ENCODE data around the gene R3HDM4. TPM values are rescaled to one million over a fixed set of nuclear protein-coding genes. Genes with fewer than 3 reads are reported as not detected.
A peak's percentile ranks its signal among the peaks of the same experiment; 100 is the strongest.

Gene R3HDM4
- total RNA-seq, 1 experiment from 2014 or later, result 57.7 TPM

- H3K4me1 Mint-ChIP-seq (ENCODE audit: low read depth, unreplicated experiment), result no peaks in the 10 kb centered on the region
- peaks cover 37% of the 10 kb centered on the region for H3K36me3 Mint-ChIP-seq (ENCODE audit: insufficient read depth, unreplicated experiment)
- peak within 1 kb of the TSS; percentile 54 for H3K4me3 Mint-ChIP-seq (ENCODE audit: unreplicated experiment)
- H3K27me3 Mint-ChIP-seq (ENCODE audit: insufficient read depth, unreplicated experiment), result no peaks in the 10 kb centered on the region
- no peak within 1 kb of the TSS for H3K27ac Mint-ChIP-seq (ENCODE audit: unreplicated experiment)
- peak within 1 kb of the TSS; percentile 35 for H3K4me3 ChIP-seq (ENCODE audit: low read depth, low read length)
- intact Hi-C loops (cut with micrococcal nuclease; ENCODE audit: unreplicated experiment), result no loop called here
- H3K9me3 Mint-ChIP-seq (ENCODE audit: unreplicated experiment), result no peaks in the 10 kb centered on the region
- ChIA-PET POLR2A (no interaction called here), CTCF (interaction anchor here (0.5 to 0.6 kb wide), 2 partner anchors 124 to 1552 kb away, joined by 4 to 9 read pairs; no protein-coding TSS in a partner anchor)
- no peaks in the 10 kb centered on the region for H3K9me3 ChIP-seq
- no peaks in the 10 kb centered on the region for H3K27me3 ChIP-seq (replicated peaks; ENCODE audit: control insufficient read depth, insufficient read depth, low read length)
- H3K4me1 ChIP-seq, result 0 out of 2 replicates have a peak, but pooled peaks cover 4% of the 10 kb centered on the region
- no peak for DNase-seq
- H3K36me3 ChIP-seq (ENCODE audit: control insufficient read depth, insufficient read depth, low read length), result no peaks in the 10 kb centered on the region
- no TSS peak for BruUV-seq (replicated peaks)
- TF ChIP-seq CTCF (IDR thresholded peaks at IDR 0.05; ENCODE audit: insufficient read depth in 1 of 2, low read depth in 1 of 2, low read length in 1 of 2, severe bottlenecking in 1 of 2, unreplicated experiment in 1 of 2), result no peak
Observed at GRCh38 chr19:858868-859843, 53.9 kb downstream of the R3HDM4 start, which contains the start of gene CFD. TSS of gene CFD (plus strand) at chr19:859664. CDS start at chr19:859690, 26 bp downstream.

- intact Hi-C loops (cut with micrococcal nuclease; ENCODE audit: unreplicated experiment), result no loop called here
- no peak for TF ChIP-seq CTCF (IDR thresholded peaks at IDR 0.05; ENCODE audit: insufficient read depth in 1 of 2, low read depth in 1 of 2, low read length in 1 of 2, severe bottlenecking in 1 of 2, unreplicated experiment in 1 of 2)
- Histone ChIP-seq H3K36me3 (ENCODE audit: control insufficient read depth, insufficient read depth, low read length) (no peaks in the 10 kb centered on the region), H3K4me3 (ENCODE audit: low read depth, low read length) (no peak overlapping the region), H3K4me1 (0 out of 2 replicates have a peak, but pooled peaks cover 4% of the 10 kb centered on the region), H3K27me3 (replicated peaks; ENCODE audit: control insufficient read depth, insufficient read depth, low read length) (no peaks in the 10 kb centered on the region), H3K9me3 (no peaks in the 10 kb centered on the region)
- no peak for DNase-seq
- ChIA-PET CTCF (interaction anchor here (0.5 to 0.7 kb wide), 2 partner anchors 10 to 125 kb away, joined by 3 to 4 read pairs; no protein-coding TSS in a partner anchor), POLR2A (no interaction called here)
- no peaks in the 10 kb centered on the region for H3K4me1 Mint-ChIP-seq (ENCODE audit: low read depth, unreplicated experiment)
- no TSS peak for BruUV-seq (replicated peaks)
- H3K9me3 Mint-ChIP-seq (ENCODE audit: unreplicated experiment), result no peaks in the 10 kb centered on the region
- H3K36me3 Mint-ChIP-seq (ENCODE audit: insufficient read depth, unreplicated experiment), result peaks cover 29% of the 10 kb centered on the region
- H3K27me3 Mint-ChIP-seq (ENCODE audit: insufficient read depth, unreplicated experiment), result no peaks in the 10 kb centered on the region
- no peak overlapping the region for H3K4me3 Mint-ChIP-seq (ENCODE audit: unreplicated experiment)
- no peak overlapping the region for H3K27ac Mint-ChIP-seq (ENCODE audit: unreplicated experiment)
Observed at GRCh38 chr19:858284-858683, 54.7 kb downstream of the R3HDM4 start.

- H3K36me3 Mint-ChIP-seq (ENCODE audit: insufficient read depth, unreplicated experiment), result peaks cover 12% of the 10 kb centered on the region
- H3K4me3 Mint-ChIP-seq (ENCODE audit: unreplicated experiment), result no peak overlapping the region
- no TSS peak for BruUV-seq (replicated peaks)
- Histone ChIP-seq H3K4me1 (0 out of 2 replicates have a peak, but pooled peaks cover 4% of the 10 kb centered on the region), H3K27me3 (replicated peaks; ENCODE audit: control insufficient read depth, insufficient read depth, low read length) (no peaks in the 10 kb centered on the region), H3K9me3 (no peaks in the 10 kb centered on the region), H3K4me3 (ENCODE audit: low read depth, low read length) (no peak overlapping the region), H3K36me3 (ENCODE audit: control insufficient read depth, insufficient read depth, low read length) (no peaks in the 10 kb centered on the region)
- H3K4me1 Mint-ChIP-seq (ENCODE audit: low read depth, unreplicated experiment), result no peaks in the 10 kb centered on the region
- no peak for DNase-seq
- CTCF ChIA-PET, result no interaction called here
- intact Hi-C loops (cut with micrococcal nuclease; ENCODE audit: unreplicated experiment), result loop anchor here (2.0 kb wide), 1 partner anchor 145 kb away; the partner anchor contains the start of gene GRIN3B
- POLR2A ChIA-PET, result no interaction called here
- no peak overlapping the region for H3K27ac Mint-ChIP-seq (ENCODE audit: unreplicated experiment)
- H3K27me3 Mint-ChIP-seq (ENCODE audit: insufficient read depth, unreplicated experiment), result no peaks in the 10 kb centered on the region
- no peaks in the 10 kb centered on the region for H3K9me3 Mint-ChIP-seq (ENCODE audit: unreplicated experiment)
- no peak for TF ChIP-seq CTCF (IDR thresholded peaks at IDR 0.05; ENCODE audit: insufficient read depth in 1 of 2, low read depth in 1 of 2, low read length in 1 of 2, severe bottlenecking in 1 of 2, unreplicated experiment in 1 of 2)
Observed at GRCh38 chr19:855566-856120, 57.4 kb downstream of the R3HDM4 start.
